22Rv1 (cell line): ENCODE measurements around the gene CHST15.

Source experiments
- H3K27ac ChIP-seq: fragments of 450-650 bp; 2 replicates; pipeline ENCODE4 v1.5.1; 2017
- CTCF ChIP-seq: fragments of 450-650 bp; IDR thresholded peaks from 2 replicates; pipeline ENCODE4 v1.5.1; 2017; ENCODE audit warnings: mild to moderate bottlenecking
- ZFX ChIP-seq: fragments of 450-650 bp; IDR thresholded peaks from 2 replicates; pipeline ENCODE4 v1.6.1; 2017; ENCODE audit warnings: antibody characterized with exemption, borderline replicate concordance

CHST15 gene

GRCh38 chr10:124132876-124133275, 39.5 kb upstream of the CHST15 start:
- no peak overlapping the region for H3K27ac ChIP-seq
- TF ChIP-seq CTCF (no peak), ZFX (no peak)

GRCh38 chr10:124132306-124132705, 38.9 kb upstream of the CHST15 start:
- no peak for TF ChIP-seq ZFX
- H3K27ac ChIP-seq = no peak overlapping the region

- no peak for TF ChIP-seq ZFX
- TF ChIP-seq CTCF = no peak
- H3K27ac ChIP-seq = no peak overlapping the region
Measured at GRCh38 chr10:124131172-124131571, 37.8 kb upstream of the CHST15 start.

- TF ChIP-seq ZFX (no peak), CTCF (no peak)
- H3K27ac ChIP-seq = no peak overlapping the region
Measured at GRCh38 chr10:124130198-124130900, 37.0 kb upstream of the CHST15 start.

GRCh38 chr10:124129471-124129870, 36.1 kb upstream of the CHST15 start:
- TF ChIP-seq ZFX (no peak), CTCF (no peak)
- no peak overlapping the region for H3K27ac ChIP-seq

- TF ChIP-seq ZFX (no peak), CTCF (no peak)
- H3K27ac ChIP-seq = no peak overlapping the region
Measured at GRCh38 chr10:124128811-124129145, 35.4 kb upstream of the CHST15 start.

GRCh38 chr10:124127965-124128810, 34.8 kb upstream of the CHST15 start:
- H3K27ac ChIP-seq = no peak overlapping the region
- no peak for TF ChIP-seq CTCF
- TF ChIP-seq ZFX = no peak
